HepG2 (cell line): ENCODE data around the gene C16orf78. TPM values are rescaled to one million over a fixed set of nuclear protein-coding genes. Genes with fewer than 3 reads are reported as not detected.

Experiments
- ATAC-seq: fragments of 200-7000 bp; cut with Tn5 transposase; 3 replicates; pipeline ENCODE4 v1.9.1; 2020; ENCODE audit warnings: mild to moderate bottlenecking, moderate library complexity
- BruUV-seq: library from RNA; stranded (reverse); fragments of 400-500 nt; replicated peaks from 2 replicates; lab custom pipeline; 2021; lab: Mats Ljungman, UMichigan
- CTCF ChIA-PET: fragments of 300-600 bp; formaldehyde crosslinking; extraction: SDS; loops from one replicate; lab custom pipeline; 2021; ENCODE audit warnings: low total read pairs, inconsistent platforms, low intra/inter-chr PET ratio; lab: Yijun Ruan, JAX
- POLR2A ChIA-PET: fragments of 350-600 bp; sonication (Branson Sonifier 250); formaldehyde crosslinking; loops from one replicate; lab custom pipeline; 2020; ENCODE audit warnings: antibody characterized with exemption, inconsistent platforms; lab: Yijun Ruan, JAX
- DNase-seq: peaks from one replicate; pipeline ENCODE4 v3.0.0-alpha.2; 2015; ENCODE audit warnings: low spot score
- FAIRE-seq: peaks from 3 replicates; lab custom pipeline; 2011; peaks lifted over from hg19 to GRCh38; lab: Jason Lieb, UNC
- H2AFZ ChIP-seq: one replicate; pipeline ENCODE4 v1.6.1; 2011; ENCODE audit warnings: low read length, inconsistent platforms
- H3K27ac ChIP-seq: fragments of 300-600 bp; 3 replicates; pipeline ENCODE4 v1.8.0; 2011; ENCODE audit warnings: mixed run types, mild to moderate bottlenecking, mixed read lengths, low read length, inconsistent platforms; ENCODE audit not compliant: insufficient read depth; ENCODE audit errors: extremely low read length
- H3K27me3 ChIP-seq, 2 experiments: fragments of 200-600 bp in 1 of 2; 2 replicates in 1 of 2; 3 replicates in 1 of 2; pipeline versions ENCODE4 v1.6.0 to v1.8.0; 2011; ENCODE audit warnings: low read length in 2 of 2, mild to moderate bottlenecking in 2 of 2, moderate library complexity in 2 of 2, inconsistent platforms in 1 of 2; ENCODE audit not compliant: insufficient read depth in 2 of 2, control insufficient read depth in 1 of 2
- H3K36me3 ChIP-seq, 2 experiments: fragments of 200-600 bp in 1 of 2; replicated peaks in 1 of 2; 2 replicates in 1 of 2; 3 replicates in 1 of 2; pipeline versions ENCODE4 v1.5.1 to v1.8.0; 2011; ENCODE audit warnings: low read length in 2 of 2, inconsistent platforms in 1 of 2; ENCODE audit not compliant: insufficient read depth in 2 of 2, control insufficient read depth in 1 of 2
- H3K4me1 ChIP-seq: 2 replicates; pipeline ENCODE4 v1.5.1; 2012; ENCODE audit warnings: low read length, inconsistent platforms; ENCODE audit not compliant: insufficient read depth
- H3K4me2 ChIP-seq: 2 replicates; pipeline ENCODE4 v1.6.0; 2011; ENCODE audit warnings: low read depth, low read length, inconsistent platforms
- H3K4me3 ChIP-seq, 3 experiments: fragments of 200-600 bp in 1 of 3; sonication (generic), shearing (Covaris generic) in 1 of 3; replicated peaks in 1 of 3; 2 replicates each; pipeline ENCODE4 v1.5.1; 2011 to 2016; ENCODE audit warnings: low read length in 3 of 3, inconsistent platforms in 2 of 3, low read depth in 2 of 3, mild to moderate bottlenecking in 2 of 3, control low read depth in 1 of 3, mixed read lengths in 1 of 3; ENCODE audit not compliant: insufficient read depth in 1 of 3
- H3K79me2 ChIP-seq: one replicate; pipeline ENCODE4 v1.6.1; 2011; ENCODE audit warnings: low read length, inconsistent platforms; ENCODE audit not compliant: insufficient read depth
- H3K9ac ChIP-seq: 2 replicates; pipeline ENCODE4 v1.6.0; 2011; ENCODE audit warnings: mild to moderate bottlenecking, low read depth, low read length, inconsistent platforms; ENCODE audit not compliant: insufficient read depth
- H3K9me3 ChIP-seq: 2 replicates; pipeline ENCODE4 v1.5.1; 2012; ENCODE audit warnings: mild to moderate bottlenecking, low read length
- H4K20me1 ChIP-seq: 2 replicates; pipeline ENCODE4 v1.6.0; 2011; ENCODE audit warnings: inconsistent platforms, mild to moderate bottlenecking, low read length, moderate library complexity; ENCODE audit not compliant: insufficient read depth
- ARNT2 ChIP-seq: sonication (generic); formaldehyde crosslinking; IDR thresholded peaks from 2 replicates; pipeline ENCODE4 v1.8.0; 2022; ENCODE audit warnings: mild to moderate bottlenecking, low read depth, missing genetic modification reagents, moderate library complexity
- CCAR2 ChIP-seq: fragments of 200-400 bp; formaldehyde crosslinking; optimal IDR thresholded peaks from 2 replicates; pipeline ENCODE3; 2018; ENCODE audit warnings: low read depth, mild to moderate bottlenecking, low read length, moderate library complexity
- HNF4G ChIP-seq, 2 experiments: sonication (generic) in 1 of 2; formaldehyde crosslinking in 1 of 2; IDR thresholded peaks; 2 replicates each; pipeline versions ENCODE4 v1.4.0 to v1.6.1; 2011 to 2020; ENCODE audit warnings: borderline replicate concordance in 2 of 2, low read depth in 2 of 2, mild to moderate bottlenecking in 2 of 2, low read length in 1 of 2, missing genetic modification reagents in 1 of 2, moderate library complexity in 1 of 2
- JARID2 ChIP-seq: sonication (generic); formaldehyde crosslinking; IDR thresholded peaks from 2 replicates; pipeline ENCODE4 v1.8.1; 2023; ENCODE audit warnings: missing genetic modification reagents, inconsistent platforms; ENCODE audit not compliant: insufficient replicate concordance
- NFIB ChIP-seq: sonication (generic); formaldehyde crosslinking; IDR thresholded peaks from 2 replicates; pipeline ENCODE4 v1.9.0; 2021; ENCODE audit warnings: missing genetic modification reagents, mild to moderate bottlenecking, borderline replicate concordance
- NFIC ChIP-seq: IDR thresholded peaks from 2 replicates; pipeline ENCODE4 v1.6.1; 2012; ENCODE audit warnings: mild to moderate bottlenecking, low read length, inconsistent platforms
- POGZ ChIP-seq: sonication (generic); formaldehyde crosslinking; IDR thresholded peaks from 2 replicates; pipeline ENCODE4 v1.4.0; 2020; ENCODE audit warnings: mild to moderate bottlenecking, missing genetic modification reagents
- ZNF12 ChIP-seq: sonication (generic); formaldehyde crosslinking; IDR thresholded peaks from 2 replicates; pipeline ENCODE4 v1.5.0; 2020; ENCODE audit warnings: missing genetic modification reagents
- ZNF335 ChIP-seq: sonication (generic); formaldehyde crosslinking; IDR thresholded peaks from 2 replicates; pipeline ENCODE4 v1.4.0; 2020; ENCODE audit warnings: missing genetic modification reagents
- WGBS: methylation state at CpG from one replicate; pipeline ENCODE4 v1.1.6; 2017; ENCODE audit warnings: low lambda C conversion rate; 5-methylcytosine and 5-hydroxymethylcytosine counted together
- in situ Hi-C: cut with HindIII; loops from 2 replicates; pipeline ENCODE4 v1.10.0; 2017; ENCODE audit warnings: low pct_unique_long_range_greater_than_20kb; ENCODE audit not compliant: extremely low pct_ligation_motif_present
- intact Hi-C: fragments of 100-400 bp; cut with micrococcal nuclease; formaldehyde crosslinking; loops from one replicate; pipeline ENCODE4 v1.10.0; 2022; ENCODE audit not compliant: unreplicated experiment
- polyA plus RNA-seq, 8 experiments: library from polyadenylated mRNA; depleted of rRNA in 3 of 8; stranded (reverse) in 7 of 8; unstranded in 1 of 8; fragments of >200 nt; fragmentation: Illumina TruSeq in 4 of 8; extraction: Trizol in 4 of 8; gene quantifications; 2 replicates each; pipeline versions ENCODE4 v1.2.1 to v1.2.3, GENCODE V29; 2011 to 2016; ENCODE audit warnings: low read depth in 4 of 8, missing spikeins in 1 of 8, mixed read lengths in 1 of 8; ENCODE audit not compliant: insufficient read depth in 1 of 8
- total RNA-seq, 5 experiments: library from RNA; depleted of rRNA; stranded (reverse); fragments of >200 nt; fragmentation: Illumina TruSeq; extraction: Trizol; gene quantifications; 2 replicates each; pipeline ENCODE4 v1.2.3, GENCODE V29; 2016; ENCODE audit warnings: low read depth in 1 of 5
- TF ChIP-seq, protein P1 (sequence below): sonication (generic); formaldehyde crosslinking; IDR thresholded peaks from 2 replicates; pipeline ENCODE4 v1.4.0; 2020; ENCODE audit warnings: missing genetic modification reagents
- TF ChIP-seq, protein P2 (sequence below): sonication (generic); formaldehyde crosslinking; IDR thresholded peaks from 2 replicates; pipeline ENCODE4 v1.4.0; 2020; ENCODE audit warnings: mild to moderate bottlenecking, missing genetic modification reagents
- TF ChIP-seq, protein P3 (sequence below): sonication (generic); formaldehyde crosslinking; IDR thresholded peaks from 2 replicates; pipeline ENCODE4 v1.4.0; 2020; ENCODE audit warnings: missing genetic modification reagents, borderline replicate concordance
- TF ChIP-seq, protein P4 (sequence below): sonication (generic); formaldehyde crosslinking; IDR thresholded peaks from 2 replicates; pipeline ENCODE4 v1.5.1; 2020; ENCODE audit warnings: missing genetic modification reagents, mild to moderate bottlenecking, borderline replicate concordance

Gene C16orf78
- total and polyA plus RNA-seq, 2 of the 13 experiments (the other 11 are each of a cell fraction or from before 2014, with no cell fraction given) = not detected

DNA sequence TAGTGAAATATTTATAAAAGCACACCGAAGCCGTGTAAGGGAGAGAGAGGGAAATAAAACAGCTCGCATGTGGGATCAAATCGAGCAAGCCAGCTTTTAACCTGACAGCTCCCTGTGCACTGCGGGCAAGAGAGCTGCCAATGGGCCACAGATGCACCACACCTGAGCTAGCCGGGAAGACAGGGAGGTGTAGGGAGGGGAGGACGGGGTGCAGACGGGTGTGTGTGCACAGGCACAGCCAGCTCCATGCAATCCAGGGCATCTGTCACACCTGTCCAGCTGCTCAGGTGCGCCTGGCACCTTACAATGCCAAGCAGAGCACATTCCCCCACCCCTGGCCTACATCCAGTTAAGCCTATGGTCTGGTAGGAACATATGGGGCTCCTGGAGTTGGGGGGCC, 70.0 kb downstream of the C16orf78 start:
- Histone ChIP-seq H3K9ac (no peak overlapping the region), H2AFZ (no peak overlapping the region), H3K9me3 (no peaks in the 10 kb centered on the region), H3K36me3 (no peaks in the 10 kb centered on the region), H3K27ac (no peak overlapping the region), H3K4me3 (no peak overlapping the region), H4K20me1 (no peaks in the 10 kb centered on the region), H3K27me3 (peaks cover 0 to 23% of the 10 kb centered on the region in 2 experiments; a peak in 3 of 5 replicates), H3K79me2 (no peaks in the 10 kb centered on the region), H3K4me1 (no peaks in the 10 kb centered on the region), H3K4me2 (no peak overlapping the region)
- intact Hi-C loops = no loop called here
- no peak for FAIRE-seq
- POLR2A ChIA-PET = no interaction called here
- no peak for ATAC-seq
- BruUV-seq = no TSS peak
- in situ Hi-C loops = no loop called here
- CTCF ChIA-PET = no interaction called here
- DNase-seq = no peak
- 16% methylated on average over 9 of the region's 9 CpGs for WGBS
- TF ChIP-seq, protein P1, sequence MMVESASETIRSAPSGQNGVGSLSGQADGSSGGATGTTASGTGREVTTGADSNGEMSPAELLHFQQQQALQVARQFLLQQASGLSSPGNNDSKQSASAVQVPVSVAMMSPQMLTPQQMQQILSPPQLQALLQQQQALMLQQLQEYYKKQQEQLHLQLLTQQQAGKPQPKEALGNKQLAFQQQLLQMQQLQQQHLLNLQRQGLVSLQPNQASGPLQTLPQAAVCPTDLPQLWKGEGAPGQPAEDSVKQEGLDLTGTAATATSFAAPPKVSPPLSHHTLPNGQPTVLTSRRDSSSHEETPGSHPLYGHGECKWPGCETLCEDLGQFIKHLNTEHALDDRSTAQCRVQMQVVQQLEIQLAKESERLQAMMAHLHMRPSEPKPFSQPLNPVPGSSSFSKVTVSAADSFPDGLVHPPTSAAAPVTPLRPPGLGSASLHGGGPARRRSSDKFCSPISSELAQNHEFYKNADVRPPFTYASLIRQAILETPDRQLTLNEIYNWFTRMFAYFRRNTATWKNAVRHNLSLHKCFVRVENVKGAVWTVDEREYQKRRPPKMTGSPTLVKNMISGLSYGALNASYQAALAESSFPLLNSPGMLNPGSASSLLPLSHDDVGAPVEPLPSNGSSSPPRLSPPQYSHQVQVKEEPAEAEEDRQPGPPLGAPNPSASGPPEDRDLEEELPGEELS (CRISPR knock-in tag) = no peak
- TF ChIP-seq, protein P2, sequence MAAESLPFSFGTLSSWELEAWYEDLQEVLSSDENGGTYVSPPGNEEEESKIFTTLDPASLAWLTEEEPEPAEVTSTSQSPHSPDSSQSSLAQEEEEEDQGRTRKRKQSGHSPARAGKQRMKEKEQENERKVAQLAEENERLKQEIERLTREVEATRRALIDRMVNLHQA (CRISPR knock-in tag) = no peak
- TF ChIP-seq NFIC (no peak), HNF4G (IDR thresholded peaks at IDR 0.05; ENCODE audit: borderline replicate concordance, low read depth, low read length) (no peak), HNF4G (CRISPR knock-in tag; IDR thresholded peaks at IDR 0.05; ENCODE audit: borderline replicate concordance, low read depth) (no peak), ARNT2 (CRISPR knock-in tag) (no peak), CCAR2 (no peak), ZNF335 (CRISPR knock-in tag) (no peak), JARID2 (no peak), NFIB (CRISPR knock-in tag) (no peak), ZNF12 (CRISPR knock-in tag) (no peak), POGZ (no peak)
- TF ChIP-seq, protein P3, sequence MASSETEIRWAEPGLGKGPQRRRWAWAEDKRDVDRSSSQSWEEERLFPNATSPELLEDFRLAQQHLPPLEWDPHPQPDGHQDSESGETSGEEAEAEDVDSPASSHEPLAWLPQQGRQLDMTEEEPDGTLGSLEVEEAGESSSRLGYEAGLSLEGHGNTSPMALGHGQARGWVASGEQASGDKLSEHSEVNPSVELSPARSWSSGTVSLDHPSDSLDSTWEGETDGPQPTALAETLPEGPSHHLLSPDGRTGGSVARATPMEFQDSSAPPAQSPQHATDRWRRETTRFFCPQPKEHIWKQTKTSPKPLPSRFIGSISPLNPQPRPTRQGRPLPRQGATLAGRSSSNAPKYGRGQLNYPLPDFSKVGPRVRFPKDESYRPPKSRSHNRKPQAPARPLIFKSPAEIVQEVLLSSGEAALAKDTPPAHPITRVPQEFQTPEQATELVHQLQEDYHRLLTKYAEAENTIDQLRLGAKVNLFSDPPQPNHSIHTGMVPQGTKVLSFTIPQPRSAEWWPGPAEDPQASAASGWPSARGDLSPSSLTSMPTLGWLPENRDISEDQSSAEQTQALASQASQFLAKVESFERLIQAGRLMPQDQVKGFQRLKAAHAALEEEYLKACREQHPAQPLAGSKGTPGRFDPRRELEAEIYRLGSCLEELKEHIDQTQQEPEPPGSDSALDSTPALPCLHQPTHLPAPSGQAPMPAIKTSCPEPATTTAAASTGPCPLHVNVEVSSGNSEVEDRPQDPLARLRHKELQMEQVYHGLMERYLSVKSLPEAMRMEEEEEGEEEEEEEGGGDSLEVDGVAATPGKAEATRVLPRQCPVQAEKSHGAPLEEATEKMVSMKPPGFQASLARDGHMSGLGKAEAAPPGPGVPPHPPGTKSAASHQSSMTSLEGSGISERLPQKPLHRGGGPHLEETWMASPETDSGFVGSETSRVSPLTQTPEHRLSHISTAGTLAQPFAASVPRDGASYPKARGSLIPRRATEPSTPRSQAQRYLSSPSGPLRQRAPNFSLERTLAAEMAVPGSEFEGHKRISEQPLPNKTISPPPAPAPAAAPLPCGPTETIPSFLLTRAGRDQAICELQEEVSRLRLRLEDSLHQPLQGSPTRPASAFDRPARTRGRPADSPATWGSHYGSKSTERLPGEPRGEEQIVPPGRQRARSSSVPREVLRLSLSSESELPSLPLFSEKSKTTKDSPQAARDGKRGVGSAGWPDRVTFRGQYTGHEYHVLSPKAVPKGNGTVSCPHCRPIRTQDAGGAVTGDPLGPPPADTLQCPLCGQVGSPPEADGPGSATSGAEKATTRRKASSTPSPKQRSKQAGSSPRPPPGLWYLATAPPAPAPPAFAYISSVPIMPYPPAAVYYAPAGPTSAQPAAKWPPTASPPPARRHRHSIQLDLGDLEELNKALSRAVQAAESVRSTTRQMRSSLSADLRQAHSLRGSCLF (CRISPR knock-in tag) = no peak
- TF ChIP-seq, protein P4, sequence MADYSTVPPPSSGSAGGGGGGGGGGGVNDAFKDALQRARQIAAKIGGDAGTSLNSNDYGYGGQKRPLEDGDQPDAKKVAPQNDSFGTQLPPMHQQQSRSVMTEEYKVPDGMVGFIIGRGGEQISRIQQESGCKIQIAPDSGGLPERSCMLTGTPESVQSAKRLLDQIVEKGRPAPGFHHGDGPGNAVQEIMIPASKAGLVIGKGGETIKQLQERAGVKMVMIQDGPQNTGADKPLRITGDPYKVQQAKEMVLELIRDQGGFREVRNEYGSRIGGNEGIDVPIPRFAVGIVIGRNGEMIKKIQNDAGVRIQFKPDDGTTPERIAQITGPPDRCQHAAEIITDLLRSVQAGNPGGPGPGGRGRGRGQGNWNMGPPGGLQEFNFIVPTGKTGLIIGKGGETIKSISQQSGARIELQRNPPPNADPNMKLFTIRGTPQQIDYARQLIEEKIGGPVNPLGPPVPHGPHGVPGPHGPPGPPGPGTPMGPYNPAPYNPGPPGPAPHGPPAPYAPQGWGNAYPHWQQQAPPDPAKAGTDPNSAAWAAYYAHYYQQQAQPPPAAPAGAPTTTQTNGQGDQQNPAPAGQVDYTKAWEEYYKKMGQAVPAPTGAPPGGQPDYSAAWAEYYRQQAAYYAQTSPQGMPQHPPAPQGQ (CRISPR knock-in tag) = no peak
